ENCODE measurements around the gene EIF3F. TPM values are rescaled to one million over a fixed set of nuclear protein-coding genes. Genes with fewer than 3 reads are reported as not detected.

Gene EIF3F
- total and polyA plus RNA-seq, 9 of the 15 experiments (the other 6 are each of a cell fraction or from before 2014, with no cell fraction given), result 50.1 to 259 (median 135) TPM

- no peaks in the 10 kb centered on the region for H3K9me3 ChIP-seq (replicated peaks; ENCODE audit: control insufficient read depth, insufficient read depth, low read depth, low read length)
- ChIA-PET CTCF (ENCODE audit: low intra/inter-chr PET ratio) (no interaction called here), POLR2A (interaction anchor here (2.1 kb wide), 1 partner anchor 11 kb away, joined by 9 read pairs; no protein-coding TSS in a partner anchor)
- H3K4me2 ChIP-seq (ENCODE audit: insufficient read depth, low read length), result no peak overlapping the region
- H3K79me2 ChIP-seq (ENCODE audit: control insufficient read depth, insufficient read depth, low read length), result no peaks in the 10 kb centered on the region
- WGBS (ENCODE audit: insufficient coverage, low coverage, missing lambda C conversion rate), result 0% methylated on average over 2 of the region's 2 CpGs
- no peak overlapping the region for H3K4me3 ChIP-seq
- ATAC-seq (no peak), DNase-seq (ENCODE audit: extremely low read depth in 1 of 4, low spot score in 3 of 4) (no peak), FAIRE-seq (no peak)
- H3K27me3 ChIP-seq (ENCODE audit: control insufficient read depth in 2 of 2, insufficient read depth in 2 of 2, low read length in 2 of 2), result peaks cover 14 to 36% of the 10 kb centered on the region in 2 experiments; a peak in 4 of 5 replicates
- intact Hi-C loops (cut with micrococcal nuclease) (no loop called here), in situ Hi-C loops (cut with MboI) (no loop called here)
- no peak overlapping the region for H3K27ac ChIP-seq (ENCODE audit: extremely low read depth, low read depth, low read length)
- H2AFZ ChIP-seq (ENCODE audit: low read depth, low read length), result no peak overlapping the region
- TF ChIP-seq SREBF2 (CRISPR knock-in tag; IDR thresholded peaks at IDR 0.05) (no peak), ZNF609 (CRISPR knock-in tag; IDR thresholded peaks at IDR 0.05; ENCODE audit: borderline replicate concordance) (no peak), NKRF (IDR thresholded peaks at IDR 0.05; ENCODE audit: borderline replicate concordance) (no peak), CREB3L1 (IDR thresholded peaks at IDR 0.05; ENCODE audit: borderline replicate concordance, low read depth) (no peak), CHD1 (IDR thresholded peaks at IDR 0.05; ENCODE audit: low read length) (no peak), STAT5A (IDR thresholded peaks at IDR 0.05; ENCODE audit: borderline replicate concordance, low read length) (no peak), NFIX (CRISPR knock-in tag; IDR thresholded peaks at IDR 0.05; ENCODE audit: low read depth) (no peak), ETV1 (tag; conservative IDR thresholded peaks at IDR 0.05; ENCODE audit: low read depth) (no peak), EHMT2 (IDR thresholded peaks at IDR 0.05) (no peak), JUND (IDR thresholded peaks at IDR 0.05; ENCODE audit: borderline replicate concordance, low read depth, low read length) (no peak), JUND (tag; IDR thresholded peaks at IDR 0.05; ENCODE audit: borderline replicate concordance, low read depth, low read length) (no peak), HOXB6 (CRISPR knock-in tag; IDR thresholded peaks at IDR 0.05; ENCODE audit: borderline replicate concordance) (no peak), ZNF586 (CRISPR knock-in tag; conservative IDR thresholded peaks at IDR 0.05) (no peak), BMI1 (IDR thresholded peaks at IDR 0.05; ENCODE audit: low read length) (no peak)
- peaks cover 0 to 11% of the 10 kb centered on the region in 2 experiments; a peak in 2 of 5 replicates for H3K4me1 ChIP-seq (replicated peaks in 1 of 2; ENCODE audit: control insufficient read depth in 2 of 2, insufficient read depth in 2 of 2, low read length in 2 of 2)
- no peaks in the 10 kb centered on the region for H3K36me3 ChIP-seq (ENCODE audit: control insufficient read depth, insufficient read depth, low read length)
- BruUV-seq (replicated peaks), result no TSS peak
- H3K9me1 ChIP-seq (ENCODE audit: control insufficient read depth, insufficient read depth, low read length), result no peaks in the 10 kb centered on the region
- H3K9ac ChIP-seq (ENCODE audit: insufficient read depth in 1 of 2, low read depth in 2 of 2, low read length in 2 of 2), result no peak overlapping the region
- no peaks in the 10 kb centered on the region for H4K20me1 ChIP-seq (replicated peaks; ENCODE audit: control insufficient read depth, insufficient read depth, low read length)
Observed at GRCh38 chr11:8017071-8017470, 29.9 kb downstream of the EIF3F start.

Data from K562 (cell line).